Measurements from ENCODE around the gene CNEP1R1.

- TF ChIP-seq POLR2AphosphoS5 (IDR thresholded peaks at IDR 0.05) (no peak), CTCF (IDR thresholded peaks at IDR 0.05) (no peak), POLR2A (IDR thresholded peaks at IDR 0.05; ENCODE audit: low read depth) (no peak), EP300 (IDR thresholded peaks at IDR 0.05) (no peak)
These were observed 17.3 kb upstream of the CNEP1R1 start for GRCh38 chr16:50007744-50008143.

All from esophagus muscularis mucosa (tissue), 4 donors.